H1 (cell line): ENCODE measurements around the gene IFT80. TPM values are rescaled to one million over a fixed set of nuclear protein-coding genes. Genes with fewer than 3 reads are reported as not detected.

Experiments used
- CTCF ChIA-PET: fragments of 300-600 bp; sonication (Branson Sonifier 250); formaldehyde crosslinking; loops from one replicate; lab custom pipeline; 2021; ENCODE audit not compliant: partially characterized antibody; lab: Charles Lee
- POLR2A ChIA-PET: fragments of 300-600 bp; sonication (Branson Sonifier 250); formaldehyde crosslinking; loops from one replicate; lab custom pipeline; 2021; ENCODE audit warnings: inconsistent platforms; ENCODE audit not compliant: partially characterized antibody; lab: Charles Lee
- DNase-seq, 2 experiments: peaks; one replicate each; pipeline versions ENCODE4 v3.0.0 to v3.0.0-alpha.2; 2010 to 2022; ENCODE audit warnings: low spot score in 2 of 2, low read depth in 1 of 2, mixed read lengths in 1 of 2
- FAIRE-seq: peaks from 2 replicates; lab custom pipeline; 2011; peaks lifted over from hg19 to GRCh38; lab: Jason Lieb, UNC
- H2AFZ ChIP-seq: 2 replicates; pipeline ENCODE4 v1.8.1; 2012; ENCODE audit warnings: low read length, inconsistent platforms
- H2AK5ac ChIP-seq: 2 replicates; pipeline ENCODE4 v1.6.1; 2013; ENCODE audit warnings: low read depth, low read length
- H2BK120ac ChIP-seq: replicated peaks from 2 replicates; pipeline ENCODE3; 2013; ENCODE audit warnings: low read depth, low read length, inconsistent platforms
- H2BK12ac ChIP-seq: 2 replicates; pipeline ENCODE4 v1.6.1; 2013; ENCODE audit warnings: low read depth, low read length
- H2BK15ac ChIP-seq: 2 replicates; pipeline ENCODE4 v1.6.1; 2013; ENCODE audit warnings: low read length
- H2BK20ac ChIP-seq: 2 replicates; pipeline ENCODE4 v1.6.1; 2013; ENCODE audit warnings: low read length
- H2BK5ac ChIP-seq: 2 replicates; pipeline ENCODE4 v1.6.1; 2013; ENCODE audit warnings: low read depth, low read length
- H3K14ac ChIP-seq: 2 replicates; pipeline ENCODE4 v1.6.1; 2013; ENCODE audit warnings: inconsistent platforms; ENCODE audit not compliant: insufficient read length
- H3K18ac ChIP-seq: 2 replicates; pipeline ENCODE4 v1.6.1; 2013; ENCODE audit warnings: low read length; ENCODE audit errors: extremely low read depth
- H3K23ac ChIP-seq: 2 replicates; pipeline ENCODE4 v1.6.1; 2013; ENCODE audit warnings: inconsistent platforms; ENCODE audit not compliant: insufficient read length
- H3K23me2 ChIP-seq: 2 replicates; pipeline ENCODE4 v1.6.1; 2013; ENCODE audit warnings: low read depth, low read length
- H3K27ac ChIP-seq: 2 replicates; pipeline ENCODE4 v1.6.1; 2011; ENCODE audit warnings: low read depth, low read length, inconsistent platforms
- H3K27me3 ChIP-seq, 4 experiments: replicated peaks in 1 of 4; 1 replicate in 1 of 4; 2 replicates in 3 of 4; pipeline versions ENCODE4 v1.6.1 to v1.8.1; 2011 to 2013; ENCODE audit warnings: low read length in 3 of 4, mild to moderate bottlenecking in 3 of 4, inconsistent platforms in 2 of 4, mixed read lengths in 2 of 4, moderate library complexity in 1 of 4; ENCODE audit not compliant: control insufficient read depth in 3 of 4, insufficient read depth in 3 of 4; ENCODE audit errors: extremely low read depth in 1 of 4
- H3K36me3 ChIP-seq, 4 experiments: 2 replicates each; pipeline versions ENCODE4 v1.6.1 to v1.8.1; 2011 to 2013; ENCODE audit warnings: mild to moderate bottlenecking in 4 of 4, low read length in 3 of 4, moderate library complexity in 2 of 4, control low read depth in 1 of 4, inconsistent platforms in 1 of 4; ENCODE audit not compliant: insufficient read depth in 4 of 4, control insufficient read depth in 2 of 4
- H3K4ac ChIP-seq: replicated peaks from 2 replicates; pipeline ENCODE3; 2013; ENCODE audit warnings: low read length, low read depth, mixed read lengths, inconsistent platforms; ENCODE audit not compliant: insufficient read length
- H3K4me1 ChIP-seq, 4 experiments: replicated peaks in 1 of 4; 1 replicate in 1 of 4; 2 replicates in 3 of 4; pipeline versions ENCODE4 v1.6.1 to v1.8.1; 2011 to 2013; ENCODE audit warnings: low read length in 3 of 4, inconsistent platforms in 2 of 4, mixed read lengths in 1 of 4; ENCODE audit not compliant: insufficient read depth in 4 of 4, control insufficient read depth in 3 of 4
- H3K4me2 ChIP-seq, 2 experiments: 2 replicates each; pipeline versions ENCODE4 v1.6.1 to v1.8.1; 2011 to 2013; ENCODE audit warnings: low read depth in 2 of 2, low read length in 2 of 2, control low read depth in 1 of 2, inconsistent platforms in 1 of 2, mild to moderate bottlenecking in 1 of 2; ENCODE audit not compliant: insufficient read depth in 1 of 2
- H3K4me3 ChIP-seq, 4 experiments: fragments of 200-600, 300-600 bp in 1 of 4; sonication (generic), shearing (Covaris generic), sonication (Bioruptor Twin) in 1 of 4; 2 replicates each; pipeline versions ENCODE4 v1.5.1 to v1.8.1; 2011 to 2016; ENCODE audit warnings: low read length in 4 of 4, low read depth in 3 of 4, control low read depth in 2 of 4, inconsistent platforms in 2 of 4, mild to moderate bottlenecking in 2 of 4, mixed read lengths in 1 of 4, moderate library complexity in 1 of 4; ENCODE audit not compliant: insufficient read depth in 2 of 4; ENCODE audit errors: extremely low read depth in 1 of 4
- H3K56ac ChIP-seq: replicated peaks from 2 replicates; pipeline ENCODE3; 2013; ENCODE audit warnings: low read depth, mild to moderate bottlenecking, mixed read lengths, low read length, inconsistent platforms; ENCODE audit not compliant: insufficient read length
- H3K79me1 ChIP-seq: 2 replicates; pipeline ENCODE4 v1.6.1; 2013; ENCODE audit warnings: low read depth, low read length, control low read depth
- H3K79me2 ChIP-seq, 2 experiments: 2 replicates each; pipeline versions ENCODE4 v1.6.1 to v1.8.1; 2012 to 2013; ENCODE audit warnings: low read length in 2 of 2, mild to moderate bottlenecking in 2 of 2, inconsistent platforms in 1 of 2; ENCODE audit not compliant: insufficient read depth in 2 of 2, control insufficient read depth in 1 of 2
- H3K9ac ChIP-seq, 4 experiments: replicated peaks in 1 of 4; 1 replicate in 1 of 4; 2 replicates in 3 of 4; pipeline versions ENCODE4 v1.6.1 to v1.8.1; 2011 to 2013; ENCODE audit warnings: low read depth in 3 of 4, low read length in 3 of 4, control low read depth in 2 of 4, mild to moderate bottlenecking in 2 of 4, moderate library complexity in 2 of 4, inconsistent platforms in 1 of 4; ENCODE audit errors: extremely low read depth in 1 of 4
- H3K9me3 ChIP-seq, 2 experiments: 2 replicates each; pipeline versions ENCODE4 v1.6.1 to v1.8.1; 2012 to 2013; ENCODE audit warnings: mild to moderate bottlenecking in 2 of 2, moderate library complexity in 2 of 2, control low read depth in 1 of 2, inconsistent platforms in 1 of 2, low read depth in 1 of 2, low read length in 1 of 2, mixed read lengths in 1 of 2; ENCODE audit not compliant: insufficient read depth in 2 of 2
- H4K20me1 ChIP-seq, 2 experiments: replicated peaks in 1 of 2; 2 replicates each; pipeline versions ENCODE3 to v1.8.1; 2011 to 2013; ENCODE audit warnings: inconsistent platforms in 2 of 2, low read length in 2 of 2, mild to moderate bottlenecking in 1 of 2; ENCODE audit not compliant: insufficient read depth in 2 of 2, control insufficient read depth in 1 of 2
- H4K5ac ChIP-seq: 2 replicates; pipeline ENCODE4 v1.6.1; 2013; ENCODE audit warnings: low read length, low read depth, mixed read lengths, inconsistent platforms; ENCODE audit not compliant: insufficient read length
- H4K8ac ChIP-seq: 2 replicates; pipeline ENCODE4 v1.8.0; 2013; ENCODE audit warnings: mild to moderate bottlenecking, moderate library complexity, low read length, inconsistent platforms; ENCODE audit not compliant: insufficient read depth; ENCODE audit errors: extremely low read depth
- H4K91ac ChIP-seq: replicated peaks from 2 replicates; pipeline ENCODE3; 2013; ENCODE audit warnings: low read length, mixed read lengths, inconsistent platforms; ENCODE audit not compliant: insufficient read length
- EP300 ChIP-seq, 2 experiments: IDR thresholded peaks; 1 replicate in 1 of 2; 2 replicates in 1 of 2; pipeline ENCODE4 v1.6.1; 2011 to 2012; ENCODE audit warnings: low read depth in 2 of 2, low read length in 2 of 2, mild to moderate bottlenecking in 2 of 2, borderline replicate concordance in 1 of 2, inconsistent platforms in 1 of 2, moderate library complexity in 1 of 2
- HDAC6 ChIP-seq: IDR thresholded peaks from one replicate; pipeline ENCODE4 v1.7.1; 2012; ENCODE audit warnings: low read depth, mild to moderate bottlenecking, inconsistent platforms, low read length, moderate library complexity
- KDM1A ChIP-seq: fragments of 200-600, 300-600 bp; sonication (generic); IDR thresholded peaks from 2 replicates; pipeline ENCODE4 v1.7.1; 2016; ENCODE audit warnings: mild to moderate bottlenecking, low read length, borderline replicate concordance
- NANOG ChIP-seq: IDR thresholded peaks from 2 replicates; pipeline ENCODE4 v1.6.1; 2011; ENCODE audit warnings: low read length, low read depth, mild to moderate bottlenecking, inconsistent platforms; ENCODE audit not compliant: insufficient read depth, poor library complexity, severe bottlenecking
- RAD21 ChIP-seq, 2 experiments: IDR thresholded peaks in 1 of 2; conservative IDR thresholded peaks in 1 of 2; 2 replicates each; pipeline ENCODE4 v1.6.1; 2011; ENCODE audit warnings: low read depth in 2 of 2, low read length in 2 of 2, improper control_type of control experiment in 1 of 2, inconsistent platforms in 1 of 2, mild to moderate bottlenecking in 1 of 2, moderate library complexity in 1 of 2
- SRF ChIP-seq: IDR thresholded peaks from 2 replicates; pipeline ENCODE4 v1.6.1; 2011; ENCODE audit warnings: mild to moderate bottlenecking, low read depth, low read length, moderate library complexity
- WGBS, 2 experiments: shearing (Covaris generic) in 1 of 2; methylation state at CpG; one replicate each; pipeline versions ENCODE4 v1.1.6 to v1.1.7; 2013 to 2015; ENCODE audit warnings: low lambda C conversion rate in 2 of 2, mixed read lengths in 2 of 2, inconsistent platforms in 1 of 2, low coverage in 1 of 2, missing lambda C conversion rate in 1 of 2; ENCODE audit not compliant: insufficient replicate concordance in 2 of 2, insufficient coverage in 1 of 2, insufficient read length in 1 of 2; ENCODE audit errors: extremely low coverage in 1 of 2, missing lambda C conversion rate in 1 of 2; 5-methylcytosine and 5-hydroxymethylcytosine counted together
- polyA plus RNA-seq, 7 experiments: library from polyadenylated mRNA; depleted of rRNA in 3 of 7; stranded (reverse) in 5 of 7; unstranded in 2 of 7; fragments of >200 nt in 5 of 7; fragments of 200-250 nt in 2 of 7; gene quantifications; 1 replicate in 5 of 7; 2 replicates in 1 of 7; 4 replicates in 1 of 7; pipeline versions ENCODE4 v1.2.1 to v1.2.3, GENCODE V29; 2011 to 2013; ENCODE audit warnings: missing spikeins in 2 of 7, mixed read lengths in 2 of 7
- total RNA-seq: library from RNA; stranded (reverse); fragmentation: NEBNext Ultra II Directional; extraction: Animal tissue kit (Norgen Biotek cat#: 25700); gene quantifications from 2 replicates; pipeline ENCODE4 v1.2.1, GENCODE V29; 2021
- TF ChIP-seq, protein P1 (sequence below): IDR thresholded peaks from 2 replicates; pipeline ENCODE4 v1.6.1; 2012; ENCODE audit warnings: inconsistent platforms
- TF ChIP-seq, protein P2 (sequence below): IDR thresholded peaks from 2 replicates; pipeline ENCODE4 v1.6.1; 2011; ENCODE audit warnings: low read length, improper control_type of control experiment

Gene IFT80
- total and polyA plus RNA-seq, 2 of the 8 experiments (the other 6 are each of a cell fraction or from before 2014, with no cell fraction given), result 7.2 to 25.9 TPM

DNA sequence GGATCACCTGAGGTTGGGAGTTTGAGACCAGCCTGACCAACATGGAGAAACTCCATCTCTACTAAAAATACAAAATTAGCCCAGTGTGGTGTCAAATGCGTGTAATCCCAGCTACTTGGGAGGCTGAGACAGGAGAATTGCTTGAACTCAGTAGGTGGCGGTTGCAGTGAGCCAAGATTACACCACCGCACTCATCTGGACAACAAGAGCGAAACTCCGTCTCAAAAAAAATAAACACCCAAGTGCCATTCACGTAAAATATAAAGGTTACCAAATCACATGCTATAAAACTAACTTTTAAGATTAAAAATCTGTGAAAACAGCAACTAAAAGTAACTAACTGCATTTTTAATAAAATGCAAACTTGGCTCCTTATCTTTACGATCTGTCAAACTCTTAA is 41.7 kb upstream of the IFT80 start:
- POLR2A ChIA-PET, result interaction anchor here (0.9 to 8.6 kb wide), 3 partner anchors 8 to 41 kb away, joined by 3 to 70 read pairs (median 3); partner anchors contain the start of gene TRIM59
- H3K9me3 ChIP-seq, result peaks cover 0 to 2% of the 10 kb centered on the region in 2 experiments; a peak in 3 of 4 replicates
- FAIRE-seq, result no peak
- TF ChIP-seq HDAC6 (no peak), KDM1A (no peak), RAD21 (IDR thresholded peaks at IDR 0.05 in 1 of 2, conservative IDR thresholded peaks at IDR 0.05 in 1 of 2; ENCODE audit: low read depth in 2 of 2, low read length in 2 of 2) (no peak), NANOG (no peak), EP300 (IDR thresholded peaks at IDR 0.05; ENCODE audit: borderline replicate concordance in 1 of 2, low read depth in 2 of 2, low read length in 2 of 2) (no peak), SRF (no peak)
- TF ChIP-seq, protein P1, sequence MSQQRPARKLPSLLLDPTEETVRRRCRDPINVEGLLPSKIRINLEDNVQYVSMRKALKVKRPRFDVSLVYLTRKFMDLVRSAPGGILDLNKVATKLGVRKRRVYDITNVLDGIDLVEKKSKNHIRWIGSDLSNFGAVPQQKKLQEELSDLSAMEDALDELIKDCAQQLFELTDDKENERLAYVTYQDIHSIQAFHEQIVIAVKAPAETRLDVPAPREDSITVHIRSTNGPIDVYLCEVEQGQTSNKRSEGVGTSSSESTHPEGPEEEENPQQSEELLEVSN, result no peak
- TF ChIP-seq, protein P2, sequence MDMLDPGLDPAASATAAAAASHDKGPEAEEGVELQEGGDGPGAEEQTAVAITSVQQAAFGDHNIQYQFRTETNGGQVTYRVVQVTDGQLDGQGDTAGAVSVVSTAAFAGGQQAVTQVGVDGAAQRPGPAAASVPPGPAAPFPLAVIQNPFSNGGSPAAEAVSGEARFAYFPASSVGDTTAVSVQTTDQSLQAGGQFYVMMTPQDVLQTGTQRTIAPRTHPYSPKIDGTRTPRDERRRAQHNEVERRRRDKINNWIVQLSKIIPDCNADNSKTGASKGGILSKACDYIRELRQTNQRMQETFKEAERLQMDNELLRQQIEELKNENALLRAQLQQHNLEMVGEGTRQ, result no peak

More for the DNA sequence above, 41.7 kb upstream of the IFT80 start:
- Histone ChIP-seq H3K4me2 (no peak overlapping the region), H3K4ac (no peak overlapping the region), H3K4me3 (no peak overlapping the region), H3K56ac (no peak overlapping the region), H3K36me3 (peaks cover 2 to 65% (median 36%) of the 10 kb centered on the region in 4 experiments; a peak in 5 of 8 replicates), H3K18ac (no peak overlapping the region), H2AFZ (no peak overlapping the region), H3K23ac (no peak overlapping the region), H2BK20ac (no peak overlapping the region), H4K5ac (no peak overlapping the region), H4K91ac (no peak overlapping the region), H4K8ac (no peak overlapping the region), H2BK12ac (no peak overlapping the region), H3K27me3 (no peaks in the 10 kb centered on the region), H3K79me2 (peaks cover 16 to 97% of the 10 kb centered on the region in 2 experiments), H3K27ac (no peak overlapping the region), H3K79me1 (no peaks in the 10 kb centered on the region), H4K20me1 (peaks cover 1 to 6% of the 10 kb centered on the region in 2 experiments), H3K9ac (no peak overlapping the region), H3K14ac (no peak overlapping the region), H2BK15ac (no peak overlapping the region), H2BK120ac (no peak overlapping the region), H3K23me2 (no peaks in the 10 kb centered on the region), H3K4me1 (peaks cover 0 to 5% (median 0%) of the 10 kb centered on the region in 4 experiments; a peak in 2 of 7 replicates), H2BK5ac (no peak overlapping the region), H2AK5ac (no peak overlapping the region)
- WGBS, 2 experiments, result 87% methylated on average over 7 of the region's 7 CpGs; no CpG with 5 or more reads in 1 of the 2 experiments
- DNase-seq, result no peak
- CTCF ChIA-PET, result interaction anchor here (0.6 kb wide), 1 partner anchor 18 kb away, joined by 5 read pairs; no protein-coding TSS in a partner anchor
